ENCODE measurements around the gene CACNB4. TPM values are rescaled to one million over a fixed set of nuclear protein-coding genes. Genes with fewer than 3 reads are reported as not detected.

The CACNB4 gene
- total and polyA plus RNA-seq, 10 of the 15 experiments (the other 5 are each of a cell fraction or from before 2014, with no cell fraction given) = 2.0 to 21.6 (median 9.3) TPM

DNA sequence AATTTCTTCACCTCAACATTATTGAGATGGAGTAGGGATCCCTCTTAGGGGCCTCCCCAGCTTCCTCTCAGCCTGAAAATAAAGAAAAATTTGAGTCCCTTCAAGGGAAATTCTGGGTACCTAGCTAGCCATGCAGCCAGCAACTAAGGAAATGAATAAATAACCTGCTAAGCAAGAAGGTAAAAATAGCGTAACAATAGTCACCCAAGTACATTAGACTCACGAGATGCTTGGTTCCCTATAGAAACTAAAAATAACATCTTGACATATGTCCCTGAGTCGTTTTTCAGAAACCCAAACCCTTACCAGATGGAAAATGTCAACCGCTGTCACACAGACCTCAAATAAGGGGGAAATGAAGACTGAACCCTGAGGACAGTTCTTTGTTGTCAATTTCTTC is 51.9 kb downstream of the CACNB4 start:
- in situ Hi-C loops (cut with MboI) = no loop called here
- no TSS peak for BruUV-seq (replicated peaks)
- Histone ChIP-seq H3K4me1 (ENCODE audit: control insufficient read depth, insufficient read depth, low read length) (peaks cover 63% of the 10 kb centered on the region), H3K4me2 (ENCODE audit: control insufficient read depth, insufficient read depth) (peak overlapping the region; percentile 96), H3K4me3 (peak overlapping the region; percentile 2; the same call in 1 of the 2 replicates), H3K27me3 (replicated peaks in 1 of 2; ENCODE audit: control insufficient read depth in 2 of 2, insufficient read depth in 2 of 2, low read length in 1 of 2) (no peaks in the 10 kb centered on the region), H3K9ac (ENCODE audit: control insufficient read depth, insufficient read depth, low read length) (peak overlapping the region; percentile 57; the same call in 1 of the 2 replicates), H3K27ac (ENCODE audit: control insufficient read depth, insufficient read depth) (peak overlapping the region; percentile 96), H3K79me2 (ENCODE audit: control insufficient read depth, insufficient read depth, low read length) (peaks cover 11% of the 10 kb centered on the region), H3K9me3 (replicated peaks; ENCODE audit: control insufficient read depth, insufficient read depth, low read length) (no peaks in the 10 kb centered on the region), H2AFZ (ENCODE audit: control insufficient read depth, low read depth, low read length) (peak overlapping the region; percentile 46), H3K36me3 (ENCODE audit: control insufficient read depth in 2 of 2, insufficient read depth in 2 of 2, low read length in 1 of 2) (no peaks in the 10 kb centered on the region), H4K20me1 (ENCODE audit: control insufficient read depth, insufficient read depth) (no peaks in the 10 kb centered on the region)
- DNase-seq (ENCODE audit: low read depth, low spot score) (peak; percentile 87), ATAC-seq (peak; percentile 82), FAIRE-seq (peak; percentile 72)
- ChIA-PET SMC1A (ENCODE audit: uncharacterized antibody, unreplicated experiment) (interaction anchor here (0.6 to 5.2 kb wide), 20 partner anchors 8 to 589 kb away, joined by 3 to 26 read pairs (median 6); partner anchors contain the start of gene STAM2), CTCF (interaction anchor here (0.6 to 6.5 kb wide), 12 partner anchors 9 to 588 kb away, joined by 3 to 56 read pairs (median 6); partner anchors contain the start of gene STAM2), RAD21 (ENCODE audit: unreplicated experiment) (interaction anchor here (1.0 to 4.0 kb wide), 7 partner anchors 9 to 129 kb away, joined by 3 to 25 read pairs (median 5); partner anchors contain the start of gene STAM2), POLR2A (interaction anchor here (0.5 to 1.8 kb wide), 2 partner anchors 29 to 129 kb away, joined by 6 read pairs; partner anchors contain the start of gene STAM2)
- WGBS (ENCODE audit: insufficient coverage, insufficient replicate concordance, low lambda C conversion rate, missing lambda C conversion rate) = 0% methylated on average over 4 of the region's 4 CpGs
- intact Hi-C loops (cut with micrococcal nuclease; ENCODE audit: unreplicated experiment) = loop anchor here (10.0 kb wide), 1 partner anchor 518 kb away; no protein-coding TSS in a partner anchor
- peak; percentile 91 for TF ChIP-seq TCF12 (IDR thresholded peaks at IDR 0.05; ENCODE audit: low read depth, low read length)
- peak; percentile 87 for TF ChIP-seq PBX3 (IDR thresholded peaks at IDR 0.05; ENCODE audit: insufficient replicate concordance, low read depth, low read length)
- TF ChIP-seq IKZF2 (IDR thresholded peaks at IDR 0.05) = peak; percentile 78 to 81
- TF ChIP-seq, protein P1, sequence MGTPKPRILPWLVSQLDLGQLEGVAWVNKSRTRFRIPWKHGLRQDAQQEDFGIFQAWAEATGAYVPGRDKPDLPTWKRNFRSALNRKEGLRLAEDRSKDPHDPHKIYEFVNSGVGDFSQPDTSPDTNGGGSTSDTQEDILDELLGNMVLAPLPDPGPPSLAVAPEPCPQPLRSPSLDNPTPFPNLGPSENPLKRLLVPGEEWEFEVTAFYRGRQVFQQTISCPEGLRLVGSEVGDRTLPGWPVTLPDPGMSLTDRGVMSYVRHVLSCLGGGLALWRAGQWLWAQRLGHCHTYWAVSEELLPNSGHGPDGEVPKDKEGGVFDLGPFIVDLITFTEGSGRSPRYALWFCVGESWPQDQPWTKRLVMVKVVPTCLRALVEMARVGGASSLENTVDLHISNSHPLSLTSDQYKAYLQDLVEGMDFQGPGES (IDR thresholded peaks at IDR 0.05) = no peak
- peak; percentile 67 for TF ChIP-seq PML (IDR thresholded peaks at IDR 0.05; ENCODE audit: low read length)
- no peak for TF ChIP-seq HDAC2 (IDR thresholded peaks at IDR 0.05)
- peak; percentile 64 for TF ChIP-seq MTA2 (IDR thresholded peaks at IDR 0.05; ENCODE audit: low read depth)
- no peak for TF ChIP-seq POLR2AphosphoS5 (IDR thresholded peaks at IDR 0.05; ENCODE audit: low read length)
- TF ChIP-seq CREM (IDR thresholded peaks at IDR 0.05; ENCODE audit: low read depth) = peak; percentile 82
- peak; percentile 91 for TF ChIP-seq FOXM1 (IDR thresholded peaks at IDR 0.05; ENCODE audit: low read depth, low read length)
- peak in 1 of 2 experiments; percentile 72; a peak in 1 of 4 replicates for TF ChIP-seq ETV6 (conservative IDR thresholded peaks at IDR 0.05 in 1 of 2, IDR thresholded peaks at IDR 0.05 in 1 of 2; ENCODE audit: borderline replicate concordance in 1 of 2, low read depth in 1 of 2)
- peak; percentile 63 for TF ChIP-seq JUNB (IDR thresholded peaks at IDR 0.05)
- peak in 1 of 2 experiments; percentile 90; a peak in 1 of 4 replicates for TF ChIP-seq CEBPB (IDR thresholded peaks at IDR 0.05; ENCODE audit: borderline replicate concordance in 1 of 2, low read depth in 2 of 2, low read length in 2 of 2)
- peak; percentile 56; the same call in 1 of the 2 replicates for TF ChIP-seq CREB1 (IDR thresholded peaks at IDR 0.05; ENCODE audit: low read depth)
- TF ChIP-seq PAX5 (IDR thresholded peaks at IDR 0.05; ENCODE audit: borderline replicate concordance, low read depth, low read length) = peak; percentile 41; the same call in 1 of the 2 replicates
- peak; percentile 37; the same call in 1 of the 2 replicates for TF ChIP-seq BACH1 (IDR thresholded peaks at IDR 0.05; ENCODE audit: borderline replicate concordance)
- peak; percentile 88 for TF ChIP-seq ATF2 (IDR thresholded peaks at IDR 0.05; ENCODE audit: low read length)
- TF ChIP-seq MEF2B (IDR thresholded peaks at IDR 0.05; ENCODE audit: partially characterized antibody, poor library complexity, severe bottlenecking) = peak; percentile 52
- peak; percentile 54 for TF ChIP-seq IKZF1 (conservative IDR thresholded peaks at IDR 0.05)
- TF ChIP-seq RAD21 (IDR thresholded peaks at IDR 0.05; ENCODE audit: insufficient read depth, low read depth, low read length) = peak; percentile 5; the same call in 1 of the 2 replicates
- TF ChIP-seq NR2C1 (IDR thresholded peaks at IDR 0.05) = no peak
- TF ChIP-seq IRF4 (IDR thresholded peaks at IDR 0.05; ENCODE audit: low read depth, low read length) = peak; percentile 57; the same call in 1 of the 2 replicates
- TF ChIP-seq ASH2L (IDR thresholded peaks at IDR 0.05; ENCODE audit: borderline replicate concordance, low read depth) = peak; percentile 56; the same call in 1 of the 2 replicates
